Body of pancreas (tissue), 4 donors: ENCODE results near the gene ANAPC5.

Source experiments
- CTCF ChIP-seq, 7 experiments: fragments of 450-650 bp in 4 of 7; fragments of 200-600 bp in 3 of 7; sonication (generic) in 3 of 7; IDR thresholded peaks; one replicate each; pipeline ENCODE4 v1.5.1; 2016 to 2019; ENCODE audit warnings: antibody characterized with exemption in 7 of 7
- POLR2A ChIP-seq, 3 donors: fragments of 450-650 bp; IDR thresholded peaks; one replicate each; pipeline ENCODE4 v1.6.1; 2016; ENCODE audit warnings: antibody characterized with exemption in 3 of 3, mild to moderate bottlenecking in 2 of 3

- TF ChIP-seq CTCF (IDR thresholded peaks at IDR 0.05) (no peak), POLR2A (IDR thresholded peaks at IDR 0.05) (no peak)
These were observed 23.6 kb downstream of the ANAPC5 start for GRCh38 chr12:121328620-121329019.
